Neutrophil (primary cell): ENCODE measurements around the gene ZG16.
A peak's percentile ranks its signal among the peaks of the same experiment; 100 is the strongest.
"Not testable (repeated sequence)": the region's sequence is repeated elsewhere in the genome, so short reads cannot be mapped to it uniquely, and the experiment has no call there.

Source experiments
- H3K27ac ChIP-seq: fragments of 200-600 bp; sonication (generic); 2 replicates; pipeline ENCODE4 v1.5.1; 2016; ENCODE audit warnings: mild to moderate bottlenecking, moderate library complexity
- H3K27me3 ChIP-seq: fragments of 200-600 bp; sonication (generic); 2 replicates; pipeline ENCODE4 v1.6.0; 2016; ENCODE audit warnings: mild to moderate bottlenecking
- H3K36me3 ChIP-seq: fragments of 200-600 bp; sonication (generic); 2 replicates; pipeline ENCODE4 v1.5.1; 2017
- H3K4me1 ChIP-seq, 2 experiments: fragments of 200-600 bp in 1 of 2; sonication (generic) in 1 of 2; 1 replicate in 1 of 2; 2 replicates in 1 of 2; pipeline versions ENCODE4 v1.5.1 to v1.6.1; 2013 to 2016; ENCODE audit warnings: low read depth in 1 of 2, low read length in 1 of 2, mild to moderate bottlenecking in 1 of 2, moderate library complexity in 1 of 2; ENCODE audit not compliant: control insufficient read depth in 1 of 2, insufficient read depth in 1 of 2
- H3K4me3 ChIP-seq, 2 experiments: fragments of 200-600 bp in 1 of 2; sonication (generic) in 1 of 2; 1 replicate in 1 of 2; 2 replicates in 1 of 2; pipeline ENCODE4 v1.5.1; 2013 to 2016; ENCODE audit warnings: low read depth in 1 of 2, low read length in 1 of 2, mild to moderate bottlenecking in 1 of 2, moderate library complexity in 1 of 2
- H3K9me3 ChIP-seq: fragments of 200-600 bp; sonication (generic); 2 replicates; pipeline ENCODE4 v1.5.1; 2016
- TF ChIP-seq, protein P1 (sequence below): fragments of 200-600 bp; sonication (generic); IDR thresholded peaks from 2 replicates; pipeline ENCODE4 v1.5.1; 2016; ENCODE audit warnings: antibody characterized with exemption

The ZG16 gene, protein sequence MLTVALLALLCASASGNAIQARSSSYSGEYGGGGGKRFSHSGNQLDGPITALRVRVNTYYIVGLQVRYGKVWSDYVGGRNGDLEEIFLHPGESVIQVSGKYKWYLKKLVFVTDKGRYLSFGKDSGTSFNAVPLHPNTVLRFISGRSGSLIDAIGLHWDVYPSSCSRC

DNA sequence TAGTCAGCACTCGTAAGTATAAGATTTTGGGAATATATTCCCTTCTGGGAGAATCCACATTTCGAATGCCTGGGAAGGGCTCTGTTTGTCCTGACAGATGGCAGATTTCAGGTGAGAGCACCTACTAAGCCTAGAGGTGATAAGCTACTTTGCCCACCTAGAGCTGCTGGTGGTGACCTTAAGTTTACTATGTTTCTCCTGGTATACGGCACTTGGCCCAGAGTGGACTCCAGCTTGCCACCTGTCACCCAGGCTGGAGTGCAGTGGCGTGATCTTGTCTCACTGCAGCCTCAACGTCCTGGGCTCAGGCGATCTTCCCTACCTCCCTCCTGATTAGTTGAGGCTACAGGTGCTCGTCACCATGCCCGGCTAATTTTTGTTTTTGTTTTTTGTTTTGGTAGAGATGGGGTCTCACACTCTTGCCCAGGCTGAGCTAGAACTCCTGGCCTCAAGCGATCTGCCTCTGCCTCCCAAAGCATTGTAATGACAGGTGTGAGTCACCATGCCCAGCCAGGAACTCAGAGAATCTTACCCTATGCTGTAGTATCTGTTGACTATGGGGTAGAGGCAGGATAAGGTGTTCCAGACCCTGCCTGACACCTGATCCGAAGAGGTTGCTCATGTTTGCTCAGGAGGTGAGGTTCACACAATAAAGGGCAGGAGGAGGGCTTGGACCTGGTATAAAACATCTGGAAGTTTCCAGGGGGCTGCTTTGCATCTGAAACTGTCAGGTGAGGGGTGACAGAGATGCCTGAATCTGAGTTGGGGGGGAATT, at the start of gene ZG16:
Gene ZG16 (plus strand): TSS at position 681 of the 775 bp plus-strand sequence. CDS start 1,011 bp downstream, outside the sequence.
- Histone ChIP-seq H3K27me3 (no peaks in the 10 kb centered on the region), H3K4me1 (peaks cover 8 to 13% of the 10 kb centered on the region in 2 experiments)
- TF ChIP-seq, protein P1, sequence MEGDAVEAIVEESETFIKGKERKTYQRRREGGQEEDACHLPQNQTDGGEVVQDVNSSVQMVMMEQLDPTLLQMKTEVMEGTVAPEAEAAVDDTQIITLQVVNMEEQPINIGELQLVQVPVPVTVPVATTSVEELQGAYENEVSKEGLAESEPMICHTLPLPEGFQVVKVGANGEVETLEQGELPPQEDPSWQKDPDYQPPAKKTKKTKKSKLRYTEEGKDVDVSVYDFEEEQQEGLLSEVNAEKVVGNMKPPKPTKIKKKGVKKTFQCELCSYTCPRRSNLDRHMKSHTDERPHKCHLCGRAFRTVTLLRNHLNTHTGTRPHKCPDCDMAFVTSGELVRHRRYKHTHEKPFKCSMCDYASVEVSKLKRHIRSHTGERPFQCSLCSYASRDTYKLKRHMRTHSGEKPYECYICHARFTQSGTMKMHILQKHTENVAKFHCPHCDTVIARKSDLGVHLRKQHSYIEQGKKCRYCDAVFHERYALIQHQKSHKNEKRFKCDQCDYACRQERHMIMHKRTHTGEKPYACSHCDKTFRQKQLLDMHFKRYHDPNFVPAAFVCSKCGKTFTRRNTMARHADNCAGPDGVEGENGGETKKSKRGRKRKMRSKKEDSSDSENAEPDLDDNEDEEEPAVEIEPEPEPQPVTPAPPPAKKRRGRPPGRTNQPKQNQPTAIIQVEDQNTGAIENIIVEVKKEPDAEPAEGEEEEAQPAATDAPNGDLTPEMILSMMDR, result no peak

DNA sequence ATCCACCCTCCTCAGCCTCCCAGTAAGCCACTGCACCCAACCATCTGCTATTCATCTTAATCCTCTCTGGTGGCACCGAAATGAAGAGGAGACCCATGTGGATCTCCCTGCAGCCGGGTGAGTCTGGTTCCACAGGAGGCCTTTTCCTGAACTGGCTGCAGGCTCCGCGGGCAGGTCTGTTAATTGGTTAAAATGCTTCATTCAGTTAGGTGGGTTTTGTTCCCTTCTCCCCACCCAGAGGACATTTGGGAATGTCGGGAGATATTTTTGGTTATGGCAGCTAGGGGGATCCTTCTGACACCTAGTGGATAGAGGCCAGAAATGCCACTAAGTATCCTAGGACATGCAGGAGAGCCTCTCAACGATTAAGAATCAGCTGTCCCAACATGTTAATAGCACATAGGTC, 48.9 kb upstream of the ZG16 start:
- peaks cover 0 to 6% of the 10 kb centered on the region in 2 experiments for H3K4me1 ChIP-seq
- no peaks in the 10 kb centered on the region for H3K9me3 ChIP-seq
- no peaks in the 10 kb centered on the region for H3K27me3 ChIP-seq
- H3K4me3 ChIP-seq, result no peak overlapping the region
- H3K27ac ChIP-seq, result peak overlapping the region; percentile 3
- no peaks in the 10 kb centered on the region for H3K36me3 ChIP-seq
- TF ChIP-seq, protein P1, result no peak

More for the DNA sequence above, at the start of gene ZG16:
- H3K27ac ChIP-seq, result no peak within 1 kb of the TSS
- no peaks in the 10 kb centered on the region for H3K9me3 ChIP-seq
- no peaks in the 10 kb centered on the region for H3K36me3 ChIP-seq
- H3K4me3 ChIP-seq, result no peak within 1 kb of the TSS

DNA sequence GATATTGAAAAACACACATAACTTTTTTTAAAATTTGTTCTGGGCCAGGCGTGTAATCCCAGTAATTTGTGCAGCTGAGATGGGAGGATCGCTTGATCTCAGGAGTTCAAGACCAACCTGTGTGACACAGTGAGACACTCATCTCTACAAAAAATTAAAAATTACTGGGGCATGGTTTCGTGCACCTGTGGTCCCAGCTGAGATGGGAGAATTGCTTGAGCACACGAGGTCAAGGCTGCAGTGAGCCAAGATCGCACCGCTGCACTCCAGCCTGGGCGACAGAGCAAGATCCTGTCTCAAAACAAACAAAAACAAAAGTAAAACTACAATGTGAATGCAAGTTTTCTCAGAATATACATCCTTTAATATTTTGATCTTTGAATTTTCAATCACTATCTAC, 47.4 kb upstream of the ZG16 start:
- H3K4me3 ChIP-seq, result no peak overlapping the region
- TF ChIP-seq, protein P1, result no peak
- no peaks in the 10 kb centered on the region for H3K9me3 ChIP-seq
- no peaks in the 10 kb centered on the region for H3K36me3 ChIP-seq
- no peak overlapping the region for H3K27ac ChIP-seq
- peaks cover 12 to 22% of the 10 kb centered on the region in 2 experiments for H3K4me1 ChIP-seq
- H3K27me3 ChIP-seq, result no peaks in the 10 kb centered on the region

DNA sequence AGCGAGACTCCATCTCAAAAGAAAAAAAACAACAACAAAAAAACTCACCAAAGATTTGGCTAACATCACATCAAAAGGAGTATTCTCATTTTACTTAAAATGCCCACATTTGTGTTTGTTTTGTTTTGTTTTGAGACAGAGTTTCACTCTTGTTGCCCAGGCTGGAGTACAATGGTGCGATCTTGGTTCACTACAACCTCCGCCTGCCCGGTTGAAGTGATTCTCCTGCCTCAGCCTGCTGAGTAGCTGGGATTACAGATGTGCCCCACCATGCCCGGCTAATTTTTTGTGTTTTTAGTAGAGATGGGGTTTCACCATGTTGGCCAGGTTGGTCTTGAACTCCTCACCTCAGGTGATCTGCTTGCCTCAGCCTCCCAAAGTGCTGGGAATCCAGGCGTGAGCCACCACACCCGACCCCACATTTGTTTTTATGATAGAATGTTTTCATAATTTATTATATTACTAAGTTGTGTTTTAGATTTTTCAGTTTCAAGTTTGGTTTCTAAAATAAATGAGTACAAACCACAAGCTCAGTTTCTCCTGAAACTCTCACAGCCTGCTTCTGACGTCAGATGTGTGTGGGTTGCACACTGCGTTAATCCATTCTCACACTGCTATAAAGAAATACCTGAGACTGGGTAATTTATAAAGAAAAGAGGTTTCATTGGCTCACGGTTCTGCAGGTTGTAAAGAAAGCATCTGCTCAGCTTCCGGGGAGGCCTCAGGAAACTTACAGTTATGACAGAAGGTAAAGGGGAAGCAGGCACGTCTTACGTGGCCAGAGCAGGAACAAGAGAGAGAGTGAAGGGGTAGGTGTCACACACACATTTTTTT, 46.1 kb upstream of the ZG16 start:
- not testable (repeated sequence) for H3K27me3 ChIP-seq, H3K36me3 ChIP-seq, H3K4me3 ChIP-seq, H3K9me3 ChIP-seq
- H3K4me1 ChIP-seq, result peaks cover 22 to 33% of the 10 kb centered on the region in 2 experiments
- peak overlapping the region; percentile 74 for H3K27ac ChIP-seq

DNA sequence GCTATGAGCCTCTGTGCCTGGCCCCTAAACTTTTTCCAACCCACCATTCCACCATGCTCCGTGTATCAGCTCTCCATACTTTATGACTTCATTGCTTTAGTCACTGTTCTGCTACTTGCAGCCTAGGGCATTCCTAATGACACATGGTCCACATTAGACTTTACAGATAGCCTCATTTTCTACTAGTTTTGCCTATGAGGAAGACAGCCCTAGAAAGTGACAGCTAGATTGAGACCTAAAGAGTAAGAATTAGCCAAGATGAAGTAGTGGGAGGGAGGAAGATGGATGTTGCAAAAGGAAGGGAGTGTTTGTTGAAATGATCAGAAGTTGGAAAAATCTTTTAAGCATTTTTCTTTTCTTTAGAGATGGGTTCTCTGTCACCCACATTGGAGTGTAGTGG, 43.3 kb upstream of the ZG16 start:
- Histone ChIP-seq H3K27ac (peak overlapping the region; percentile 60), H3K27me3 (no peaks in the 10 kb centered on the region), H3K4me3 (no peak overlapping the region), H3K4me1 (peaks cover 45 to 54% of the 10 kb centered on the region in 2 experiments), H3K9me3 (no peaks in the 10 kb centered on the region), H3K36me3 (no peaks in the 10 kb centered on the region)
- TF ChIP-seq, protein P1, result no peak
